T-cell (primary cell): Measurements from ENCODE around the gene SRPK3. TPM values are rescaled to one million over a fixed set of nuclear protein-coding genes. Genes with fewer than 3 reads are reported as not detected.
"Not testable (repeated sequence)": the region's sequence is repeated elsewhere in the genome, so short reads cannot be mapped to it uniquely, and the experiment has no call there.

Source experiments
- ATAC-seq, 4 experiments: fragments of 200-7000 bp in 3 of 4; fragments of 150-1000 bp in 1 of 4; cut with Tn5 transposase; replicated peaks in 1 of 4; 1 replicate in 3 of 4; 2 replicates in 1 of 4; pipeline ENCODE4 v1.10.0; 2021; ENCODE audit warnings: moderate library complexity in 3 of 4, mild to moderate bottlenecking in 2 of 4, moderate number of reproducible peaks in 1 of 4
- CTCF ChIA-PET, 2 donors: fragments of 300-600 bp; sonication (Branson Sonifier 250); formaldehyde crosslinking; loops; one replicate each; lab custom pipeline; 2022; ENCODE audit warnings: antibody characterized with exemption in 2 of 2; lab: Charles Lee
- POLR2A ChIA-PET, 2 donors: fragments of 300-600 bp; sonication (Branson Sonifier 250); formaldehyde crosslinking; loops; one replicate each; lab custom pipeline; 2022; ENCODE audit warnings: antibody characterized with exemption in 2 of 2; lab: Charles Lee
- DNase-seq, 35 experiments: peaks; one replicate each; pipeline versions ENCODE4 v3.0.0 to v3.0.0-alpha.2; 2013 to 2023
- H3K27ac ChIP-seq: one replicate; pipeline ENCODE4 v1.5.1; 2013; ENCODE audit warnings: low read length
- H3K27me3 ChIP-seq, 2 experiments: replicated peaks in 1 of 2; 1 replicate in 1 of 2; 2 replicates in 1 of 2; pipeline versions ENCODE4 v1.6.1 to v1.7.0; 2013; ENCODE audit warnings: low read length in 1 of 2, mixed read lengths in 1 of 2; ENCODE audit not compliant: control insufficient read depth in 2 of 2, insufficient read depth in 2 of 2; ENCODE audit errors: extremely low read depth in 1 of 2
- H3K36me3 ChIP-seq, 2 donors: 1 replicate in 1 of 2; 2 replicates in 1 of 2; pipeline versions ENCODE4 v1.6.1 to v1.7.0; 2013; ENCODE audit warnings: low read length in 1 of 2; ENCODE audit not compliant: control insufficient read depth in 2 of 2, insufficient read depth in 1 of 2; ENCODE audit errors: extremely low read depth in 1 of 2
- H3K4me1 ChIP-seq, 2 experiments: 1 replicate in 1 of 2; 2 replicates in 1 of 2; pipeline versions ENCODE4 v1.6.1 to v1.7.0; 2013; ENCODE audit warnings: low read length in 2 of 2, mixed read lengths in 1 of 2; ENCODE audit not compliant: insufficient read depth in 2 of 2, control insufficient read depth in 1 of 2; ENCODE audit errors: extremely low read depth in 1 of 2
- H3K4me3 ChIP-seq, 2 donors: 1 replicate in 1 of 2; 2 replicates in 1 of 2; pipeline versions ENCODE4 v1.5.1 to v1.7.0; 2013; ENCODE audit warnings: mild to moderate bottlenecking in 2 of 2, low read length in 1 of 2, moderate library complexity in 1 of 2; ENCODE audit not compliant: control insufficient read depth in 1 of 2; ENCODE audit errors: extremely low read depth in 1 of 2
- H3K9me3 ChIP-seq: 2 replicates; pipeline ENCODE4 v1.7.0; 2013
- H3K27ac Mint-ChIP-seq, 2 donors: one replicate each; pipeline ENCODE4 v1.8.0; 2020 to 2021; ENCODE audit warnings: mild to moderate bottlenecking in 2 of 2, mixed read lengths in 2 of 2
- H3K27me3 Mint-ChIP-seq, 2 donors: one replicate each; pipeline ENCODE4 v1.8.0; 2021 to 2022; ENCODE audit warnings: mixed read lengths in 2 of 2
- H3K36me3 Mint-ChIP-seq: one replicate; pipeline ENCODE4 v1.8.0; 2021; ENCODE audit warnings: mixed read lengths
- H3K4me1 Mint-ChIP-seq, 3 donors: one replicate each; pipeline ENCODE4 v1.8.0; 2020 to 2022; ENCODE audit warnings: mixed read lengths in 3 of 3, mild to moderate bottlenecking in 1 of 3
- H3K4me3 Mint-ChIP-seq, 3 donors: one replicate each; pipeline ENCODE4 v1.8.0; 2020 to 2022; ENCODE audit warnings: mild to moderate bottlenecking in 3 of 3, mixed read lengths in 3 of 3, moderate library complexity in 3 of 3
- H3K9me3 Mint-ChIP-seq, 3 donors: one replicate each; pipeline ENCODE4 v1.8.0; 2020 to 2022; ENCODE audit warnings: mixed read lengths in 3 of 3
- WGBS: methylation state at CpG from one replicate; pipeline ENCODE4 v1.1.5; 2013; ENCODE audit warnings: missing lambda C conversion rate; ENCODE audit not compliant: insufficient coverage; 5-methylcytosine and 5-hydroxymethylcytosine counted together
- total RNA-seq, 35 experiments: library from RNA in 6 of 35; stranded (reverse) in 6 of 35; fragments of 120-200 nt in 1 of 35; gene quantifications; one replicate each; pipeline versions ENCODE4 v1.2.1 to v1.2.4 and lab custom pipeline; 2013 to 2026

The SRPK3 gene
- total RNA-seq, 5 donors from 2014 or later (not counting 1 experiment from before 2014, with no cell fraction given) = not detected

GRCh38 chrX:153744210-153745066, 36.4 kb upstream of the SRPK3 start:
- DNase-seq = peak in 4 of 35 experiments; percentile 16 to 44 (median 29)
- CTCF ChIA-PET = no interaction called here

GRCh38 chrX:153745067-153745433, 35.8 kb upstream of the SRPK3 start:
- H3K9me3 ChIP-seq, POLR2A ChIA-PET, H3K36me3 Mint-ChIP-seq, ATAC-seq, H3K27ac ChIP-seq, H3K27ac Mint-ChIP-seq, CTCF ChIA-PET, H3K27me3 ChIP-seq, H3K9me3 Mint-ChIP-seq, H3K36me3 ChIP-seq, H3K4me3 ChIP-seq, DNase-seq: not testable (repeated sequence)
- Mint-ChIP-seq H3K4me1 (peaks cover 9 to 16% (median 14%) of the 10 kb centered on the region in 3 donors), H3K4me3 (peak overlapping the region in 1 of 3 donors; percentile 49), H3K27me3 (peaks cover 4 to 17% of the 10 kb centered on the region in 2 donors)
- WGBS = 80% methylated on average over 1 of the region's 12 CpGs
- H3K4me1 ChIP-seq = peaks cover 0 to 25% of the 10 kb centered on the region in 2 experiments

More at GRCh38 chrX:153744210-153745066, 36.4 kb upstream of the SRPK3 start:
- Mint-ChIP-seq H3K4me3 (peak overlapping the region in 1 of 3 donors; percentile 49), H3K9me3 (no peaks in the 10 kb centered on the region), H3K27me3 (peaks cover 4 to 12% of the 10 kb centered on the region in 2 donors), H3K36me3 (no peaks in the 10 kb centered on the region), H3K27ac (no peak overlapping the region), H3K4me1 (peaks cover 15 to 23% (median 20%) of the 10 kb centered on the region in 3 donors)
- H3K27me3 ChIP-seq = peaks cover 0 to 10% of the 10 kb centered on the region in 2 experiments
- H3K36me3 ChIP-seq = no peaks in the 10 kb centered on the region
- WGBS = 29% methylated on average over 6 of the region's 38 CpGs
- no peak overlapping the region for H3K4me3 ChIP-seq
- peaks cover 2 to 32% of the 10 kb centered on the region in 2 experiments for H3K4me1 ChIP-seq
- H3K9me3 ChIP-seq = no peaks in the 10 kb centered on the region
- no peak for ATAC-seq
- POLR2A ChIA-PET = no interaction called here
- no peak overlapping the region for H3K27ac ChIP-seq

- Mint-ChIP-seq H3K27me3 (peaks cover 4 to 19% of the 10 kb centered on the region in 2 donors), H3K4me3 (no peak overlapping the region), H3K36me3 (no peaks in the 10 kb centered on the region), H3K4me1 (peaks cover under 1 to 6% (median 4%) of the 10 kb centered on the region in 3 donors), H3K9me3 (no peaks in the 10 kb centered on the region), H3K27ac (no peak overlapping the region)
- H3K4me1 ChIP-seq = peaks cover 0 to 12% of the 10 kb centered on the region in 2 experiments
- DNase-seq = no peak
- no peak overlapping the region for H3K4me3 ChIP-seq
- H3K9me3 ChIP-seq = no peaks in the 10 kb centered on the region
- H3K27ac ChIP-seq = no peak overlapping the region
- H3K27me3 ChIP-seq = peaks cover 0 to 10% of the 10 kb centered on the region in 2 experiments
- ATAC-seq = no peak
- CTCF ChIA-PET = no interaction called here
- POLR2A ChIA-PET = no interaction called here
- 83% methylated on average over 1 of the region's 3 CpGs for WGBS
- no peaks in the 10 kb centered on the region for H3K36me3 ChIP-seq
These were observed 34.5 kb upstream of the SRPK3 start for GRCh38 chrX:153746359-153746758.

- H3K4me1 Mint-ChIP-seq, H3K9me3 Mint-ChIP-seq, H3K36me3 ChIP-seq, H3K4me3 ChIP-seq, ATAC-seq, H3K4me1 ChIP-seq, H3K27me3 ChIP-seq, H3K4me3 Mint-ChIP-seq, DNase-seq, POLR2A ChIA-PET, H3K27ac Mint-ChIP-seq, CTCF ChIA-PET, H3K36me3 Mint-ChIP-seq, H3K27ac ChIP-seq, H3K9me3 ChIP-seq: not testable (repeated sequence)
- peaks cover 4 to 19% of the 10 kb centered on the region in 2 donors for H3K27me3 Mint-ChIP-seq
- no CpG with 5 or more reads among the region's 6 CpGs for WGBS
These were observed 33.9 kb upstream of the SRPK3 start for GRCh38 chrX:153746991-153747390.

- H3K36me3 ChIP-seq, ATAC-seq, H3K27me3 ChIP-seq, H3K4me3 Mint-ChIP-seq, DNase-seq, H3K9me3 ChIP-seq, H3K4me3 ChIP-seq, H3K9me3 Mint-ChIP-seq, CTCF ChIA-PET, H3K36me3 Mint-ChIP-seq, H3K27ac ChIP-seq, H3K27ac Mint-ChIP-seq, H3K4me1 ChIP-seq, POLR2A ChIA-PET, H3K4me1 Mint-ChIP-seq: not testable (repeated sequence)
- WGBS = 78% methylated on average over 4 of the region's 7 CpGs
- peaks cover 4 to 23% of the 10 kb centered on the region in 2 donors for H3K27me3 Mint-ChIP-seq
These were observed 31.8 kb upstream of the SRPK3 start for GRCh38 chrX:153749017-153749416.

- DNase-seq (no peak), ATAC-seq (no peak)
- H3K4me1 Mint-ChIP-seq = no peaks in the 10 kb centered on the region
- 88% methylated on average over 3 of the region's 12 CpGs for WGBS
- Histone ChIP-seq H3K27ac (no peak overlapping the region), H3K9me3 (no peaks in the 10 kb centered on the region), H3K27me3 (no peaks in the 10 kb centered on the region), H3K4me3 (no peak overlapping the region), H3K4me1 (no peaks in the 10 kb centered on the region), H3K36me3 (no peaks in the 10 kb centered on the region)
- no peaks in the 10 kb centered on the region for H3K36me3 Mint-ChIP-seq
- no peaks in the 10 kb centered on the region for H3K9me3 Mint-ChIP-seq
- ChIA-PET POLR2A (no interaction called here), CTCF (interaction anchor here in 1 of 2 donors (0.7 kb wide), 1 partner anchor 165 kb away, joined by 4 read pairs; no protein-coding TSS in a partner anchor)
- H3K27ac Mint-ChIP-seq = no peak overlapping the region
- H3K27me3 Mint-ChIP-seq = peaks cover 3 to 22% of the 10 kb centered on the region in 2 donors
- no peak overlapping the region for H3K4me3 Mint-ChIP-seq
These were observed 30.6 kb upstream of the SRPK3 start for GRCh38 chrX:153750127-153750774.
